GM23338 (cell line): ENCODE measurements around the gene PTPN7. TPM values are rescaled to one million over a fixed set of nuclear protein-coding genes. Genes with fewer than 3 reads are reported as not detected.

Experiments
- ATAC-seq: fragments of 200-7000 bp; cut with Tn5 transposase; 3 replicates; pipeline ENCODE4 v1.9.1; 2020
- DNase-seq: peaks from one replicate; pipeline ENCODE4 v3.0.0-alpha.2; 2015; ENCODE audit warnings: low spot score
- H2AFZ ChIP-seq: fragments of 200-600 bp; sonication (generic); 2 replicates; pipeline ENCODE4 v1.8.0; 2016; ENCODE audit warnings: antibody characterized with exemption, mild to moderate bottlenecking, moderate library complexity
- H3F3A ChIP-seq: fragments of 200-600 bp; sonication (generic); replicated peaks from 2 replicates; pipeline ENCODE4 v1.8.0; 2017; ENCODE audit warnings: antibody characterized with exemption, mixed run types, low read depth
- H3K27ac ChIP-seq: fragments of 200-600 bp; sonication (generic); 2 replicates; pipeline ENCODE4 v1.6.1; 2016; ENCODE audit warnings: low read depth
- H3K27me3 ChIP-seq: fragments of 200-600 bp; sonication (generic); 2 replicates; pipeline ENCODE4 v1.8.0; 2016; ENCODE audit warnings: mild to moderate bottlenecking, mixed run types, moderate library complexity; ENCODE audit not compliant: insufficient read depth
- H3K36me3 ChIP-seq: fragments of 200-600 bp; sonication (generic); 2 replicates; pipeline ENCODE4 v1.8.0; 2016; ENCODE audit warnings: mild to moderate bottlenecking; ENCODE audit not compliant: insufficient read depth
- H3K4me1 ChIP-seq: fragments of 200-600 bp; sonication (generic); 2 replicates; pipeline ENCODE4 v1.8.0; 2016; ENCODE audit warnings: mild to moderate bottlenecking, moderate library complexity; ENCODE audit not compliant: insufficient read depth
- H3K4me2 ChIP-seq: fragments of 200-600 bp; sonication (generic); 2 replicates; pipeline ENCODE4 v1.7.1; 2017; ENCODE audit warnings: mixed run types
- H3K4me3 ChIP-seq: fragments of 200-600 bp; sonication (generic); 2 replicates; pipeline ENCODE4 v1.6.1; 2016; ENCODE audit warnings: mixed run types
- H3K79me2 ChIP-seq: fragments of 200-600 bp; sonication (generic); replicated peaks from 2 replicates; pipeline ENCODE4 v1.8.0; 2017; ENCODE audit warnings: mild to moderate bottlenecking; ENCODE audit not compliant: insufficient read depth
- H3K9me2 ChIP-seq: fragments of 200-600 bp; sonication (generic); 2 replicates; pipeline ENCODE4 v1.8.0; 2017; ENCODE audit not compliant: insufficient read depth
- H4K20me1 ChIP-seq: fragments of 200-600 bp; sonication (generic); replicated peaks from 2 replicates; pipeline ENCODE4 v1.8.0; 2017; ENCODE audit warnings: mild to moderate bottlenecking; ENCODE audit not compliant: insufficient read depth
- H3K27ac Mint-ChIP-seq: 2 replicates; pipeline ENCODE4 v1.8.0; 2020; ENCODE audit warnings: inconsistent platforms, mild to moderate bottlenecking, moderate library complexity, mixed read lengths
- H3K27me3 Mint-ChIP-seq: 3 replicates; pipeline ENCODE4 v1.8.0; 2022; ENCODE audit warnings: low read depth, mild to moderate bottlenecking, moderate library complexity, mixed read lengths, inconsistent platforms; ENCODE audit not compliant: insufficient read depth, poor library complexity
- H3K36me3 Mint-ChIP-seq: 3 replicates; pipeline ENCODE4 v1.8.0; 2021; ENCODE audit warnings: low read depth, mild to moderate bottlenecking, inconsistent platforms, moderate library complexity, mixed read lengths
- H3K4me1 Mint-ChIP-seq: 3 replicates; pipeline ENCODE4 v1.8.0; 2020; ENCODE audit warnings: mild to moderate bottlenecking, inconsistent platforms, mixed read lengths
- H3K4me3 Mint-ChIP-seq: 3 replicates; pipeline ENCODE4 v1.8.0; 2021; ENCODE audit warnings: moderate library complexity, mild to moderate bottlenecking, inconsistent platforms, mixed read lengths
- H3K9me3 Mint-ChIP-seq: 3 replicates; pipeline ENCODE4 v1.8.0; 2020; ENCODE audit warnings: moderate library complexity, mild to moderate bottlenecking, inconsistent platforms, mixed read lengths
- EZH2 ChIP-seq: fragments of 200-600 bp; sonication (generic); IDR thresholded peaks from one replicate; pipeline ENCODE4 v1.8.0; 2017; ENCODE audit warnings: antibody characterized with exemption, mild to moderate bottlenecking, low read depth; ENCODE audit not compliant: unreplicated experiment
- EZH2phosphoT487 ChIP-seq: fragments of 200-600 bp; sonication (generic); IDR thresholded peaks from one replicate; pipeline ENCODE4 v1.8.1; 2018; ENCODE audit warnings: antibody characterized with exemption; ENCODE audit not compliant: unreplicated experiment
- JUNB ChIP-seq: IDR thresholded peaks from one replicate; pipeline ENCODE4 v1.6.1; 2016; ENCODE audit warnings: antibody characterized with exemption; ENCODE audit not compliant: unreplicated experiment
- NANOG ChIP-seq: IDR thresholded peaks from 2 replicates; pipeline ENCODE4 v1.6.1; 2016; ENCODE audit warnings: antibody characterized with exemption, borderline replicate concordance
- POLR2AphosphoS5 ChIP-seq: IDR thresholded peaks from 2 replicates; pipeline ENCODE4 v1.6.1; 2016; ENCODE audit warnings: antibody characterized with exemption, low read depth
- STAT1 ChIP-seq: IDR thresholded peaks from one replicate; pipeline ENCODE4 v1.6.1; 2016; ENCODE audit warnings: antibody characterized with exemption; ENCODE audit not compliant: unreplicated experiment
- ZNF331 ChIP-seq: fragments of 250-450 bp; sonication (Bioruptor Pico); IDR thresholded peaks from 2 replicates; pipeline ENCODE4 v1.5.0; 2020; ENCODE audit warnings: low read depth, mild to moderate bottlenecking, moderate library complexity
- polyA plus RNA-seq: library from polyadenylated mRNA; unstranded; fragments of >200 nt; fragmentation: Nextera tagmentation; extraction: Ambion mirVana; gene quantifications from 2 replicates; pipeline ENCODE4 v1.2.1, GENCODE V29; 2016
- total RNA-seq: library from RNA; depleted of rRNA; stranded (reverse); fragments of >200 nt; shearing (Covaris generic); gene quantifications from 2 replicates; pipeline ENCODE4 v1.2.3, GENCODE V29; 2014
- TF ChIP-seq, protein P1 (sequence below): IDR thresholded peaks from one replicate; pipeline ENCODE4 v1.6.1; 2018; ENCODE audit warnings: antibody characterized with exemption; ENCODE audit not compliant: unreplicated experiment
- TF ChIP-seq, protein P2 (sequence below): fragments of 250-450 bp; sonication (Bioruptor Pico); IDR thresholded peaks from 2 replicates; pipeline ENCODE4 v1.5.0; 2020; ENCODE audit warnings: mild to moderate bottlenecking, moderate library complexity

The PTPN7 gene
- total and polyA plus RNA-seq, 2 experiments from 2014 or later, result not detected

GRCh38 chr1:202127061-202127460 is 33.3 kb downstream of the PTPN7 start:
- Histone ChIP-seq H3K9me2 (no peaks in the 10 kb centered on the region), H3F3A (no peaks in the 10 kb centered on the region), H3K27ac (no peak overlapping the region), H3K4me3 (no peak overlapping the region), H3K36me3 (no peaks in the 10 kb centered on the region), H3K4me1 (no peaks in the 10 kb centered on the region), H3K79me2 (no peaks in the 10 kb centered on the region), H3K27me3 (no peaks in the 10 kb centered on the region), H3K4me2 (no peak overlapping the region), H4K20me1 (no peaks in the 10 kb centered on the region), H2AFZ (no peak overlapping the region)
- Mint-ChIP-seq H3K27me3 (peaks cover 13% of the 10 kb centered on the region), H3K36me3 (no peaks in the 10 kb centered on the region; the same call in 2 of the 3 replicates), H3K4me1 (peaks cover 10% of the 10 kb centered on the region), H3K27ac (no peak overlapping the region), H3K9me3 (no peaks in the 10 kb centered on the region; the same call in 2 of the 3 replicates), H3K4me3 (no peak overlapping the region)
- no peak for ATAC-seq
- no peak for DNase-seq
- TF ChIP-seq POLR2AphosphoS5, result no peak
- no peak for TF ChIP-seq NANOG
- no peak for TF ChIP-seq EZH2phosphoT487
- no peak for TF ChIP-seq STAT1
- no peak for TF ChIP-seq JUNB
- TF ChIP-seq ZNF331 (CRISPR knock-in tag), result no peak
- TF ChIP-seq, protein P1, sequence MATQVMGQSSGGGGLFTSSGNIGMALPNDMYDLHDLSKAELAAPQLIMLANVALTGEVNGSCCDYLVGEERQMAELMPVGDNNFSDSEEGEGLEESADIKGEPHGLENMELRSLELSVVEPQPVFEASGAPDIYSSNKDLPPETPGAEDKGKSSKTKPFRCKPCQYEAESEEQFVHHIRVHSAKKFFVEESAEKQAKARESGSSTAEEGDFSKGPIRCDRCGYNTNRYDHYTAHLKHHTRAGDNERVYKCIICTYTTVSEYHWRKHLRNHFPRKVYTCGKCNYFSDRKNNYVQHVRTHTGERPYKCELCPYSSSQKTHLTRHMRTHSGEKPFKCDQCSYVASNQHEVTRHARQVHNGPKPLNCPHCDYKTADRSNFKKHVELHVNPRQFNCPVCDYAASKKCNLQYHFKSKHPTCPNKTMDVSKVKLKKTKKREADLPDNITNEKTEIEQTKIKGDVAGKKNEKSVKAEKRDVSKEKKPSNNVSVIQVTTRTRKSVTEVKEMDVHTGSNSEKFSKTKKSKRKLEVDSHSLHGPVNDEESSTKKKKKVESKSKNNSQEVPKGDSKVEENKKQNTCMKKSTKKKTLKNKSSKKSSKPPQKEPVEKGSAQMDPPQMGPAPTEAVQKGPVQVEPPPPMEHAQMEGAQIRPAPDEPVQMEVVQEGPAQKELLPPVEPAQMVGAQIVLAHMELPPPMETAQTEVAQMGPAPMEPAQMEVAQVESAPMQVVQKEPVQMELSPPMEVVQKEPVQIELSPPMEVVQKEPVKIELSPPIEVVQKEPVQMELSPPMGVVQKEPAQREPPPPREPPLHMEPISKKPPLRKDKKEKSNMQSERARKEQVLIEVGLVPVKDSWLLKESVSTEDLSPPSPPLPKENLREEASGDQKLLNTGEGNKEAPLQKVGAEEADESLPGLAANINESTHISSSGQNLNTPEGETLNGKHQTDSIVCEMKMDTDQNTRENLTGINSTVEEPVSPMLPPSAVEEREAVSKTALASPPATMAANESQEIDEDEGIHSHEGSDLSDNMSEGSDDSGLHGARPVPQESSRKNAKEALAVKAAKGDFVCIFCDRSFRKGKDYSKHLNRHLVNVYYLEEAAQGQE, result no peak
- no peak for TF ChIP-seq EZH2

DNA sequence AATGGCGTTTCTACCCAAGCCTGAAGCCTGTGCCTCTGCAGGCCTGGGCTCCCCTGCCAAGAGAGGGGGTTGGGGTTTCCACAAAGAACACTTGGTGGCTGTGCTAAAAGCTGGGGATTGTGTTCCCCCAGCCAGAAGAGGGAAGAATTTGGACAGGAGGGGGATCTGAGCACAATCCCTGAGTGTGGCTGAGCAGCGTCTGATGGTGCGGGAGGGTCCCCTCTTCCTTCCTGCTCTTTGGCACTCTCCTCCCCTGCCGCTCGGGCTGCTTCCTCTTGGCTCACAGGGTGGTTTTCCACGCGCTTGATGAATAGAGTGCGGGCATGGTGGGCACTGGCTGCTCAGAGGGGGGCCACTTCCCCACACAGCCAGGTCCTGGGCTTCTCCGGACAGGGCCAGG is 34.0 kb downstream of the PTPN7 start:
- Histone ChIP-seq H4K20me1 (no peaks in the 10 kb centered on the region), H3K79me2 (no peaks in the 10 kb centered on the region), H2AFZ (no peak overlapping the region), H3K4me2 (no peak overlapping the region), H3K4me1 (no peaks in the 10 kb centered on the region), H3K27me3 (no peaks in the 10 kb centered on the region), H3K27ac (no peak overlapping the region), H3K4me3 (no peak overlapping the region), H3K9me2 (no peaks in the 10 kb centered on the region), H3F3A (no peaks in the 10 kb centered on the region), H3K36me3 (no peaks in the 10 kb centered on the region)
- H3K4me3 Mint-ChIP-seq, result no peak overlapping the region
- no peak overlapping the region for H3K27ac Mint-ChIP-seq
- H3K9me3 Mint-ChIP-seq, result no peaks in the 10 kb centered on the region; the same call in 2 of the 3 replicates
- no peak for ATAC-seq
- DNase-seq, result no peak
- peaks cover 13% of the 10 kb centered on the region for H3K27me3 Mint-ChIP-seq
- no peaks in the 10 kb centered on the region; the same call in 2 of the 3 replicates for H3K36me3 Mint-ChIP-seq
- peaks cover 10% of the 10 kb centered on the region for H3K4me1 Mint-ChIP-seq
- TF ChIP-seq, protein P2, sequence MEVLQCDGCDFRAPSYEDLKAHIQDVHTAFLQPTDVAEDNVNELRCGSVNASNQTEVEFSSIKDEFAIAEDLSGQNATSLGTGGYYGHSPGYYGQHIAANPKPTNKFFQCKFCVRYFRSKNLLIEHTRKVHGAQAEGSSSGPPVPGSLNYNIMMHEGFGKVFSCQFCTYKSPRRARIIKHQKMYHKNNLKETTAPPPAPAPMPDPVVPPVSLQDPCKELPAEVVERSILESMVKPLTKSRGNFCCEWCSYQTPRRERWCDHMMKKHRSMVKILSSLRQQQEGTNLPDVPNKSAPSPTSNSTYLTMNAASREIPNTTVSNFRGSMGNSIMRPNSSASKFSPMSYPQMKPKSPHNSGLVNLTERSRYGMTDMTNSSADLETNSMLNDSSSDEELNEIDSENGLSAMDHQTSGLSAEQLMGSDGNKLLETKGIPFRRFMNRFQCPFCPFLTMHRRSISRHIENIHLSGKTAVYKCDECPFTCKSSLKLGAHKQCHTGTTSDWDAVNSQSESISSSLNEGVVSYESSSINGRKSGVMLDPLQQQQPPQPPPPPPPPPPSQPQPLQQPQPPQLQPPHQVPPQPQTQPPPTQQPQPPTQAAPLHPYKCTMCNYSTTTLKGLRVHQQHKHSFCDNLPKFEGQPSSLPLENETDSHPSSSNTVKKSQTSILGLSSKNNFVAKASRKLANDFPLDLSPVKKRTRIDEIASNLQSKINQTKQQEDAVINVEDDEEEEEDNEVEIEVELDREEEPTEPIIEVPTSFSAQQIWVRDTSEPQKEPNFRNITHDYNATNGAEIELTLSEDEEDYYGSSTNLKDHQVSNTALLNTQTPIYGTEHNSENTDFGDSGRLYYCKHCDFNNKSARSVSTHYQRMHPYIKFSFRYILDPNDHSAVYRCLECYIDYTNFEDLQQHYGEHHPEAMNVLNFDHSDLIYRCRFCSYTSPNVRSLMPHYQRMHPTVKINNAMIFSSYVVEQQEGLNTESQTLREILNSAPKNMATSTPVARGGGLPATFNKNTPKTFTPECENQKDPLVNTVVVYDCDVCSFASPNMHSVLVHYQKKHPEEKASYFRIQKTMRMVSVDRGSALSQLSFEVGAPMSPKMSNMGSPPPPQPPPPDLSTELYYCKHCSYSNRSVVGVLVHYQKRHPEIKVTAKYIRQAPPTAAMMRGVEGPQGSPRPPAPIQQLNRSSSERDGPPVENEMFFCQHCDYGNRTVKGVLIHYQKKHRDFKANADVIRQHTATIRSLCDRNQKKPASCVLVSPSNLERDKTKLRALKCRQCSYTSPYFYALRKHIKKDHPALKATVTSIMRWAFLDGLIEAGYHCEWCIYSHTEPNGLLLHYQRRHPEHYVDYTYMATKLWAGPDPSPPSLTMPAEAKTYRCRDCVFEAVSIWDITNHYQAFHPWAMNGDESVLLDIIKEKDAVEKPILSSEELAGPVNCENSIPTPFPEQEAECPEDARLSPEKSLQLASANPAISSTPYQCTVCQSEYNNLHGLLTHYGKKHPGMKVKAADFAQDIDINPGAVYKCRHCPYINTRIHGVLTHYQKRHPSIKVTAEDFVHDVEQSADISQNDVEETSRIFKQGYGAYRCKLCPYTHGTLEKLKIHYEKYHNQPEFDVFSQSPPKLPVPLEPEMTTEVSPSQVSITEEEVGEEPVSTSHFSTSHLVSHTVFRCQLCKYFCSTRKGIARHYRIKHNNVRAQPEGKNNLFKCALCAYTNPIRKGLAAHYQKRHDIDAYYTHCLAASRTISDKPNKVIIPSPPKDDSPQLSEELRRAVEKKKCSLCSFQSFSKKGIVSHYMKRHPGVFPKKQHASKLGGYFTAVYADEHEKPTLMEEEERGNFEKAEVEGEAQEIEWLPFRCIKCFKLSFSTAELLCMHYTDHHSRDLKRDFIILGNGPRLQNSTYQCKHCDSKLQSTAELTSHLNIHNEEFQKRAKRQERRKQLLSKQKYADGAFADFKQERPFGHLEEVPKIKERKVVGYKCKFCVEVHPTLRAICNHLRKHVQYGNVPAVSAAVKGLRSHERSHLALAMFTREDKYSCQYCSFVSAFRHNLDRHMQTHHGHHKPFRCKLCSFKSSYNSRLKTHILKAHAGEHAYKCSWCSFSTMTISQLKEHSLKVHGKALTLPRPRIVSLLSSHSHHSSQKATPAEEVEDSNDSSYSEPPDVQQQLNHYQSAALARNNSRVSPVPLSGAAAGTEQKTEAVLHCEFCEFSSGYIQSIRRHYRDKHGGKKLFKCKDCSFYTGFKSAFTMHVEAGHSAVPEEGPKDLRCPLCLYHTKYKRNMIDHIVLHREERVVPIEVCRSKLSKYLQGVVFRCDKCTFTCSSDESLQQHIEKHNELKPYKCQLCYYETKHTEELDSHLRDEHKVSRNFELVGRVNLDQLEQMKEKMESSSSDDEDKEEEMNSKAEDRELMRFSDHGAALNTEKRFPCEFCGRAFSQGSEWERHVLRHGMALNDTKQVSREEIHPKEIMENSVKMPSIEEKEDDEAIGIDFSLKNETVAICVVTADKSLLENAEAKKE (CRISPR knock-in tag), result no peak
- TF ChIP-seq JUNB, result no peak
- TF ChIP-seq EZH2, result no peak
- TF ChIP-seq NANOG, result no peak
- TF ChIP-seq STAT1, result no peak
